Measurements from ENCODE around the gene FOXF1. TPM values are rescaled to one million over a fixed set of nuclear protein-coding genes. Genes with fewer than 3 reads are reported as not detected.

The FOXF1 gene
- polyA plus RNA-seq, 3 donors, result not detected

GRCh38 chr16:86494039-86494564, 16.2 kb upstream of the FOXF1 start:
- H2AFZ ChIP-seq (ENCODE audit: insufficient read depth, low read depth, low read length, poor library complexity, severe bottlenecking), result no peak overlapping the region
- TF ChIP-seq CTCF (IDR thresholded peaks at IDR 0.05), result no peak
- 9% methylated on average over 20 of the region's 22 CpGs for WGBS (ENCODE audit: insufficient coverage)
- peaks cover 0 to 10% (median 4%) of the 10 kb centered on the region in 7 donors for H3K9me3 Mint-ChIP-seq
- no peak for DNase-seq
- no peak overlapping the region for H3K4me3 ChIP-seq (replicated peaks in 1 of 3; ENCODE audit: low read depth in 2 of 3, low read length in 3 of 3)
- no peak overlapping the region for H3K4me2 ChIP-seq (replicated peaks; ENCODE audit: extremely low read depth, low read length, poor library complexity, severe bottlenecking)
- no peaks in the 10 kb centered on the region for H3K79me2 ChIP-seq (ENCODE audit: insufficient read depth, low read length)
- H3K36me3 Mint-ChIP-seq, result no peaks in the 10 kb centered on the region
- H3K27me3 Mint-ChIP-seq (ENCODE audit: low read depth in 3 of 3), result peaks cover 73 to 84% (median 76%) of the 10 kb centered on the region in 3 donors
- H3K9me3 ChIP-seq (replicated peaks in 1 of 2; ENCODE audit: control insufficient read depth in 1 of 2, insufficient read depth in 1 of 2, low read length in 2 of 2), result peaks cover 0 to 25% of the 10 kb centered on the region in 2 donors
- H4K20me1 ChIP-seq (ENCODE audit: insufficient read depth, low read length), result no peaks in the 10 kb centered on the region
- H3K9ac ChIP-seq (ENCODE audit: insufficient read depth, low read length, poor library complexity, severe bottlenecking), result no peak overlapping the region
- no peaks in the 10 kb centered on the region for H3K4me1 Mint-ChIP-seq
- H3K36me3 ChIP-seq (replicated peaks in 1 of 2; ENCODE audit: control insufficient read depth in 1 of 2, insufficient read depth in 2 of 2, low read length in 2 of 2), result no peaks in the 10 kb centered on the region
- intact Hi-C loops (cut with micrococcal nuclease), result no loop called here
- H3K4me3 Mint-ChIP-seq, result peak overlapping the region in 1 of 2 donors; percentile 65
- no peaks in the 10 kb centered on the region for H3K4me1 ChIP-seq (ENCODE audit: control insufficient read depth in 1 of 2, insufficient read depth in 2 of 2, low read length in 2 of 2)
- peaks cover 57 to 83% of the 10 kb centered on the region in 2 donors for H3K27me3 ChIP-seq (ENCODE audit: control insufficient read depth in 2 of 2, insufficient read depth in 2 of 2, low read length in 2 of 2)
- H3K27ac Mint-ChIP-seq, result no peak overlapping the region
- no peak overlapping the region for H3K27ac ChIP-seq (ENCODE audit: low read depth in 1 of 2, low read length in 2 of 2)

GRCh38 chr16:86494565-86495356, 15.6 kb upstream of the FOXF1 start:
- Mint-ChIP-seq H3K4me1 (no peaks in the 10 kb centered on the region), H3K36me3 (no peaks in the 10 kb centered on the region), H3K4me3 (peak overlapping the region in 1 of 2 donors; percentile 65), H3K27ac (no peak overlapping the region), H3K27me3 (ENCODE audit: low read depth in 3 of 3) (peaks cover 80 to 91% (median 83%) of the 10 kb centered on the region in 3 donors), H3K9me3 (peaks cover 0 to 10% (median 4%) of the 10 kb centered on the region in 7 donors)
- no peak overlapping the region for H3K9ac ChIP-seq (ENCODE audit: insufficient read depth, low read length, poor library complexity, severe bottlenecking)
- peaks cover 64 to 83% of the 10 kb centered on the region in 2 donors for H3K27me3 ChIP-seq (ENCODE audit: control insufficient read depth in 2 of 2, insufficient read depth in 2 of 2, low read length in 2 of 2)
- H3K27ac ChIP-seq (ENCODE audit: low read depth in 1 of 2, low read length in 2 of 2), result no peak overlapping the region
- 8% methylated on average over 54 of the region's 54 CpGs for WGBS (ENCODE audit: insufficient coverage)
- intact Hi-C loops (cut with micrococcal nuclease), result no loop called here
- no peak for DNase-seq
- no peak overlapping the region for H3K4me3 ChIP-seq (replicated peaks in 1 of 3; ENCODE audit: low read depth in 2 of 3, low read length in 3 of 3)
- TF ChIP-seq CTCF (IDR thresholded peaks at IDR 0.05), result no peak
- no peak overlapping the region for H3K4me2 ChIP-seq (replicated peaks; ENCODE audit: extremely low read depth, low read length, poor library complexity, severe bottlenecking)
- H3K9me3 ChIP-seq (replicated peaks in 1 of 2; ENCODE audit: control insufficient read depth in 1 of 2, insufficient read depth in 1 of 2, low read length in 2 of 2), result peaks cover 0 to 28% of the 10 kb centered on the region in 2 donors
- no peaks in the 10 kb centered on the region for H4K20me1 ChIP-seq (ENCODE audit: insufficient read depth, low read length)
- no peaks in the 10 kb centered on the region for H3K36me3 ChIP-seq (replicated peaks in 1 of 2; ENCODE audit: control insufficient read depth in 1 of 2, insufficient read depth in 2 of 2, low read length in 2 of 2)
- no peaks in the 10 kb centered on the region for H3K4me1 ChIP-seq (ENCODE audit: control insufficient read depth in 1 of 2, insufficient read depth in 2 of 2, low read length in 2 of 2)
- H3K79me2 ChIP-seq (ENCODE audit: insufficient read depth, low read length), result no peaks in the 10 kb centered on the region
- no peak overlapping the region for H2AFZ ChIP-seq (ENCODE audit: insufficient read depth, low read depth, low read length, poor library complexity, severe bottlenecking)
